GM23338 (cell line): ENCODE results near the gene CRTC3. TPM values are rescaled to one million over a fixed set of nuclear protein-coding genes. Genes with fewer than 3 reads are reported as not detected.

Source experiments
- ATAC-seq: fragments of 200-7000 bp; cut with Tn5 transposase; 3 replicates; pipeline ENCODE4 v1.9.1; 2020
- DNase-seq: peaks from one replicate; pipeline ENCODE4 v3.0.0-alpha.2; 2015; ENCODE audit warnings: low spot score
- H2AFZ ChIP-seq: fragments of 200-600 bp; sonication (generic); 2 replicates; pipeline ENCODE4 v1.8.0; 2016; ENCODE audit warnings: antibody characterized with exemption, mild to moderate bottlenecking, moderate library complexity
- H3F3A ChIP-seq: fragments of 200-600 bp; sonication (generic); replicated peaks from 2 replicates; pipeline ENCODE4 v1.8.0; 2017; ENCODE audit warnings: antibody characterized with exemption, mixed run types, low read depth
- H3K27ac ChIP-seq: fragments of 200-600 bp; sonication (generic); 2 replicates; pipeline ENCODE4 v1.6.1; 2016; ENCODE audit warnings: low read depth
- H3K27me3 ChIP-seq: fragments of 200-600 bp; sonication (generic); 2 replicates; pipeline ENCODE4 v1.8.0; 2016; ENCODE audit warnings: mild to moderate bottlenecking, mixed run types, moderate library complexity; ENCODE audit not compliant: insufficient read depth
- H3K36me3 ChIP-seq: fragments of 200-600 bp; sonication (generic); 2 replicates; pipeline ENCODE4 v1.8.0; 2016; ENCODE audit warnings: mild to moderate bottlenecking; ENCODE audit not compliant: insufficient read depth
- H3K4me1 ChIP-seq: fragments of 200-600 bp; sonication (generic); 2 replicates; pipeline ENCODE4 v1.8.0; 2016; ENCODE audit warnings: mild to moderate bottlenecking, moderate library complexity; ENCODE audit not compliant: insufficient read depth
- H3K4me2 ChIP-seq: fragments of 200-600 bp; sonication (generic); 2 replicates; pipeline ENCODE4 v1.7.1; 2017; ENCODE audit warnings: mixed run types
- H3K4me3 ChIP-seq: fragments of 200-600 bp; sonication (generic); 2 replicates; pipeline ENCODE4 v1.6.1; 2016; ENCODE audit warnings: mixed run types
- H3K79me2 ChIP-seq: fragments of 200-600 bp; sonication (generic); replicated peaks from 2 replicates; pipeline ENCODE4 v1.8.0; 2017; ENCODE audit warnings: mild to moderate bottlenecking; ENCODE audit not compliant: insufficient read depth
- H3K9me2 ChIP-seq: fragments of 200-600 bp; sonication (generic); 2 replicates; pipeline ENCODE4 v1.8.0; 2017; ENCODE audit not compliant: insufficient read depth
- H4K20me1 ChIP-seq: fragments of 200-600 bp; sonication (generic); replicated peaks from 2 replicates; pipeline ENCODE4 v1.8.0; 2017; ENCODE audit warnings: mild to moderate bottlenecking; ENCODE audit not compliant: insufficient read depth
- H3K27ac Mint-ChIP-seq: 2 replicates; pipeline ENCODE4 v1.8.0; 2020; ENCODE audit warnings: inconsistent platforms, mild to moderate bottlenecking, moderate library complexity, mixed read lengths
- H3K27me3 Mint-ChIP-seq: 3 replicates; pipeline ENCODE4 v1.8.0; 2022; ENCODE audit warnings: low read depth, mild to moderate bottlenecking, moderate library complexity, mixed read lengths, inconsistent platforms; ENCODE audit not compliant: insufficient read depth, poor library complexity
- H3K36me3 Mint-ChIP-seq: 3 replicates; pipeline ENCODE4 v1.8.0; 2021; ENCODE audit warnings: low read depth, mild to moderate bottlenecking, inconsistent platforms, moderate library complexity, mixed read lengths
- H3K4me1 Mint-ChIP-seq: 3 replicates; pipeline ENCODE4 v1.8.0; 2020; ENCODE audit warnings: mild to moderate bottlenecking, inconsistent platforms, mixed read lengths
- H3K4me3 Mint-ChIP-seq: 3 replicates; pipeline ENCODE4 v1.8.0; 2021; ENCODE audit warnings: moderate library complexity, mild to moderate bottlenecking, inconsistent platforms, mixed read lengths
- H3K9me3 Mint-ChIP-seq: 3 replicates; pipeline ENCODE4 v1.8.0; 2020; ENCODE audit warnings: moderate library complexity, mild to moderate bottlenecking, inconsistent platforms, mixed read lengths
- CREB1 ChIP-seq: fragments of 250-450 bp; sonication (Bioruptor Pico); IDR thresholded peaks from 2 replicates; pipeline ENCODE4 v1.5.0; 2020; ENCODE audit warnings: low read depth, mild to moderate bottlenecking, moderate library complexity
- CTCF ChIP-seq, 2 experiments: fragments of 200-600 bp in 1 of 2; sonication (generic) in 1 of 2; conservative IDR thresholded peaks; 2 replicates each; pipeline versions ENCODE4 v1.5.1 to v1.6.1; 2016 to 2017; ENCODE audit warnings: antibody characterized with exemption in 2 of 2, low read depth in 2 of 2, mild to moderate bottlenecking in 2 of 2, moderate library complexity in 1 of 2
- EZH2 ChIP-seq: fragments of 200-600 bp; sonication (generic); IDR thresholded peaks from one replicate; pipeline ENCODE4 v1.8.0; 2017; ENCODE audit warnings: antibody characterized with exemption, mild to moderate bottlenecking, low read depth; ENCODE audit not compliant: unreplicated experiment
- EZH2phosphoT487 ChIP-seq: fragments of 200-600 bp; sonication (generic); IDR thresholded peaks from one replicate; pipeline ENCODE4 v1.8.1; 2018; ENCODE audit warnings: antibody characterized with exemption; ENCODE audit not compliant: unreplicated experiment
- JUNB ChIP-seq: IDR thresholded peaks from one replicate; pipeline ENCODE4 v1.6.1; 2016; ENCODE audit warnings: antibody characterized with exemption; ENCODE audit not compliant: unreplicated experiment
- NANOG ChIP-seq: IDR thresholded peaks from 2 replicates; pipeline ENCODE4 v1.6.1; 2016; ENCODE audit warnings: antibody characterized with exemption, borderline replicate concordance
- POLR2AphosphoS5 ChIP-seq: IDR thresholded peaks from 2 replicates; pipeline ENCODE4 v1.6.1; 2016; ENCODE audit warnings: antibody characterized with exemption, low read depth
- STAT1 ChIP-seq: IDR thresholded peaks from one replicate; pipeline ENCODE4 v1.6.1; 2016; ENCODE audit warnings: antibody characterized with exemption; ENCODE audit not compliant: unreplicated experiment
- ZNF114 ChIP-seq: fragments of 250-450 bp; sonication (Bioruptor Pico); IDR thresholded peaks from 2 replicates; pipeline ENCODE4 v1.5.0; 2020; ENCODE audit warnings: mild to moderate bottlenecking, moderate library complexity
- ZNF331 ChIP-seq: fragments of 250-450 bp; sonication (Bioruptor Pico); IDR thresholded peaks from 2 replicates; pipeline ENCODE4 v1.5.0; 2020; ENCODE audit warnings: low read depth, mild to moderate bottlenecking, moderate library complexity
- ZNF462 ChIP-seq: fragments of 250-450 bp; sonication (Bioruptor Pico); IDR thresholded peaks from 2 replicates; pipeline ENCODE4 v1.5.0; 2020; ENCODE audit warnings: mild to moderate bottlenecking, moderate library complexity
- polyA plus RNA-seq: library from polyadenylated mRNA; unstranded; fragments of >200 nt; fragmentation: Nextera tagmentation; extraction: Ambion mirVana; gene quantifications from 2 replicates; pipeline ENCODE4 v1.2.1, GENCODE V29; 2016
- total RNA-seq: library from RNA; depleted of rRNA; stranded (reverse); fragments of >200 nt; shearing (Covaris generic); gene quantifications from 2 replicates; pipeline ENCODE4 v1.2.3, GENCODE V29; 2014
- TF ChIP-seq, protein P1 (sequence below): IDR thresholded peaks from one replicate; pipeline ENCODE4 v1.6.1; 2018; ENCODE audit warnings: antibody characterized with exemption; ENCODE audit not compliant: unreplicated experiment

The CRTC3 gene
- total and polyA plus RNA-seq, 2 experiments from 2014 or later, result 2.8 to 3.8 TPM

DNA sequence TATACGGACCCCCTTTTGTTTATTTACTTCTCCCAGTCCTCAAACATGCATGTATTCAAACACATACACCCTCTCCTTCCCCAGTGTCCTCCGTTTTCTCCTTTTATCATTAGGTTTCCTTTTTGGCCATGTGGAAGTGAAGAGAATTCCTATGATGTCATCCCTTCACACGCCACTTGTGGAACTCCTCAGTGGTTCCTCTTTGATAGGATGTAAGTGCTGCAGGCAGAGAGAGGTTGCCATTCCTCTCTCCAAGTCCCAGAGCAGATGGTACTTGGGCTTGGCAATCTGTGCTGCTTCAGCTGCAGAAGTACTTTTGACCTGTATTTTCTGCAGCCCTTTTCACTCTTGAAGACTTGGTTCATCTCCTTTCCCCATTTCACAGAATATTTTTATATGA lies 32.9 kb upstream of the CRTC3 start:
- Histone ChIP-seq H3K9me2 (no peaks in the 10 kb centered on the region), H3K4me2 (no peak overlapping the region), H3K27ac (no peak overlapping the region), H3K4me1 (no peaks in the 10 kb centered on the region), H3K79me2 (no peaks in the 10 kb centered on the region), H4K20me1 (0 out of 2 replicates have a peak, but pooled peaks cover 5% of the 10 kb centered on the region), H3K4me3 (no peak overlapping the region), H3K36me3 (peaks cover 56% of the 10 kb centered on the region), H3F3A (no peaks in the 10 kb centered on the region), H3K27me3 (no peaks in the 10 kb centered on the region), H2AFZ (no peak overlapping the region)
- Mint-ChIP-seq H3K9me3 (no peaks in the 10 kb centered on the region), H3K36me3 (peaks cover 48% of the 10 kb centered on the region), H3K27ac (no peak overlapping the region), H3K4me1 (no peaks in the 10 kb centered on the region), H3K4me3 (no peak overlapping the region), H3K27me3 (no peaks in the 10 kb centered on the region)
- ATAC-seq (no peak), DNase-seq (no peak)
- no peak for TF ChIP-seq JUNB
- TF ChIP-seq CTCF (conservative IDR thresholded peaks at IDR 0.05; ENCODE audit: low read depth in 2 of 2), result no peak
- TF ChIP-seq EZH2phosphoT487, result no peak
- no peak for TF ChIP-seq ZNF331
- TF ChIP-seq, protein P1, sequence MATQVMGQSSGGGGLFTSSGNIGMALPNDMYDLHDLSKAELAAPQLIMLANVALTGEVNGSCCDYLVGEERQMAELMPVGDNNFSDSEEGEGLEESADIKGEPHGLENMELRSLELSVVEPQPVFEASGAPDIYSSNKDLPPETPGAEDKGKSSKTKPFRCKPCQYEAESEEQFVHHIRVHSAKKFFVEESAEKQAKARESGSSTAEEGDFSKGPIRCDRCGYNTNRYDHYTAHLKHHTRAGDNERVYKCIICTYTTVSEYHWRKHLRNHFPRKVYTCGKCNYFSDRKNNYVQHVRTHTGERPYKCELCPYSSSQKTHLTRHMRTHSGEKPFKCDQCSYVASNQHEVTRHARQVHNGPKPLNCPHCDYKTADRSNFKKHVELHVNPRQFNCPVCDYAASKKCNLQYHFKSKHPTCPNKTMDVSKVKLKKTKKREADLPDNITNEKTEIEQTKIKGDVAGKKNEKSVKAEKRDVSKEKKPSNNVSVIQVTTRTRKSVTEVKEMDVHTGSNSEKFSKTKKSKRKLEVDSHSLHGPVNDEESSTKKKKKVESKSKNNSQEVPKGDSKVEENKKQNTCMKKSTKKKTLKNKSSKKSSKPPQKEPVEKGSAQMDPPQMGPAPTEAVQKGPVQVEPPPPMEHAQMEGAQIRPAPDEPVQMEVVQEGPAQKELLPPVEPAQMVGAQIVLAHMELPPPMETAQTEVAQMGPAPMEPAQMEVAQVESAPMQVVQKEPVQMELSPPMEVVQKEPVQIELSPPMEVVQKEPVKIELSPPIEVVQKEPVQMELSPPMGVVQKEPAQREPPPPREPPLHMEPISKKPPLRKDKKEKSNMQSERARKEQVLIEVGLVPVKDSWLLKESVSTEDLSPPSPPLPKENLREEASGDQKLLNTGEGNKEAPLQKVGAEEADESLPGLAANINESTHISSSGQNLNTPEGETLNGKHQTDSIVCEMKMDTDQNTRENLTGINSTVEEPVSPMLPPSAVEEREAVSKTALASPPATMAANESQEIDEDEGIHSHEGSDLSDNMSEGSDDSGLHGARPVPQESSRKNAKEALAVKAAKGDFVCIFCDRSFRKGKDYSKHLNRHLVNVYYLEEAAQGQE, result no peak
- TF ChIP-seq CREB1 (CRISPR knock-in tag), result no peak
- TF ChIP-seq EZH2, result no peak
- TF ChIP-seq NANOG, result no peak
- no peak for TF ChIP-seq STAT1

- Mint-ChIP-seq H3K27ac (no peak overlapping the region), H3K36me3 (peaks cover 42% of the 10 kb centered on the region), H3K27me3 (no peaks in the 10 kb centered on the region), H3K9me3 (no peaks in the 10 kb centered on the region), H3K4me3 (no peak overlapping the region), H3K4me1 (no peaks in the 10 kb centered on the region)
- 0 out of 2 replicates have a peak, but pooled peaks cover 5% of the 10 kb centered on the region for H4K20me1 ChIP-seq
- H3K79me2 ChIP-seq, result no peaks in the 10 kb centered on the region
- no peak overlapping the region for H2AFZ ChIP-seq
- no peak overlapping the region for H3K4me2 ChIP-seq
- H3K36me3 ChIP-seq, result peaks cover 50% of the 10 kb centered on the region; the same call in 1 of the 2 replicates
- no peaks in the 10 kb centered on the region for H3K9me2 ChIP-seq
- no peak overlapping the region for H3K4me3 ChIP-seq
- H3K27me3 ChIP-seq, result no peaks in the 10 kb centered on the region
- ATAC-seq (no peak), DNase-seq (no peak)
- H3K4me1 ChIP-seq, result no peaks in the 10 kb centered on the region
- no peaks in the 10 kb centered on the region for H3F3A ChIP-seq
- no peak overlapping the region for H3K27ac ChIP-seq
- TF ChIP-seq ZNF114 (CRISPR knock-in tag), result no peak
- TF ChIP-seq ZNF462 (CRISPR knock-in tag), result no peak
- TF ChIP-seq POLR2AphosphoS5, result no peak
- TF ChIP-seq CREB1 (CRISPR knock-in tag), result no peak
- no peak for TF ChIP-seq ZNF331
- TF ChIP-seq JUNB, result no peak
These were observed 32.3 kb upstream of the CRTC3 start for GRCh38 chr15:90497376-90497775.
